B cell (primary cell): ENCODE measurements around the gene TRAF3.

Source experiments
- CTCF ChIP-seq: fragments of 200-600 bp; IDR thresholded peaks from one replicate; pipeline ENCODE4 v1.8.0; 2022; ENCODE audit warnings: antibody characterized with exemption, mild to moderate bottlenecking
- EZH2 ChIP-seq: IDR thresholded peaks from 2 replicates; pipeline ENCODE4 v1.6.1; 2012; ENCODE audit warnings: borderline replicate concordance, low read depth, mild to moderate bottlenecking, moderate library complexity, low read length; ENCODE audit not compliant: insufficient read depth, poor library complexity, severe bottlenecking

DNA sequence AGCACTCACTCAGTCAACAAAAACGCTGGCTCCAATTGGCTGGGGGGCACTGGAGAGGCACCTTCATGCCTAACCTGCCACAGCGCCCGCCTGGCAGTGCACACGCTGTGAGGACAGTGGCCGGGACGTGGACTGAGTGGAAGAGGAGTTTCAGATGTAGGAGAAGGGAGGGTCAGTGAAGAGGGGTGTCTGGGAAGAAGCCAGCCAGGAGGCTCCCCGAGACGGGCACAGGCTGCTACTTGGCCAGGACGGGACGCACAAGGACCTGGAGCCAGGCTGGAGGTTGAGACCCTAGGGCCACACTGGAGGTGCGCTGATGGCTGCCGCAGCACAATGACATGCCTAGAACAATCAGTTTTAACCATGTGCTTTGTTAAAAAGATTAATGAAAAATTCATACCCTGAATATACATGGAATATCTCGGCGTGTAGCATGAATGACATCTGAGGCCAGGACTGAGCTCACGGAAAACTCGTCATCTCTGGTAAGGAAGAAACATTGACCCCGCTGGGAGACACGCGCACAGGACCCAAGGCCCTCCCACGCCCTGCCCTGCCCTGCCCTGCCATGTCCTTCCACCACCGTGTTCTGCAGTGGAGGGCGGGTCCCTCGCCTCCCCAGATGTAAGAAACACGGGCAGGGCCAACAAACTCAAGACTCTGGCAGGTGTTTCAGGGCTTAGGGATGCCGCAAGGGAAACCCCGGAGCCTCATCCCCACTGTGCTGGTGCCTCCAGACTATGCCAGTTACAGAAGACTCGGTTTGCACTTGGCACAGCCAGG, 170.3 kb downstream of the TRAF3 start:
- no peak for TF ChIP-seq EZH2
- TF ChIP-seq CTCF, result no peak
